Forelimb muscle (tissue), 1 donor: ENCODE results near the gene USP7. TPM values are rescaled to one million over a fixed set of nuclear protein-coding genes. Genes with fewer than 3 reads are reported as not detected.
"Not testable (repeated sequence)": the region's sequence is repeated elsewhere in the genome, so short reads cannot be mapped to it uniquely, and the experiment has no call there.

ENCODE experiments used
- DNase-seq: peaks from one replicate; pipeline ENCODE4 v3.0.0-alpha.2; 2013; ENCODE audit warnings: low read depth
- polyA plus RNA-seq: library from polyadenylated mRNA; unstranded; fragments of 120-200 nt; gene quantifications from one replicate; pipeline ENCODE4 v1.2.1, GENCODE V29; 2013; ENCODE audit not compliant: insufficient read length

The USP7 gene
- polyA plus RNA-seq, 1 donor = 61.9 TPM

DNA sequence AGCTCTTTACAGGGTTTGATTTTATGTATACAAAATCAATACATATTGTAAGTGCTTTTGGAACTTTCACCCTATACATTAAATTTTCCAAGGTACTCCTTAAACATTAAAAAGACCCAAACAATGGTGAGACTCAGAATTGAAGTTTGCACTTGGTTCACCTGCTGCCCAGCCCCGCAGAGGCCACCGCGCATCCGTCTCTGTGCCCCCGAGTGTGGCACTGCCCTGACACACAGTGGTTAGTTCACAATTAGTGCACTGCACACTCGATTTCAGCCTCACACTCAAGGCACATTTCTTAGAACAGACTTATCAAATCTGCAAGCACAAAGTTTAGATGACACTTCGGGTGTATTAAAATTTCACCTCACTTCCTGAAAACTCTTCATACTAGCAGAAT, 38.3 kb downstream of the USP7 start:
- DNase-seq = no peak

DNA sequence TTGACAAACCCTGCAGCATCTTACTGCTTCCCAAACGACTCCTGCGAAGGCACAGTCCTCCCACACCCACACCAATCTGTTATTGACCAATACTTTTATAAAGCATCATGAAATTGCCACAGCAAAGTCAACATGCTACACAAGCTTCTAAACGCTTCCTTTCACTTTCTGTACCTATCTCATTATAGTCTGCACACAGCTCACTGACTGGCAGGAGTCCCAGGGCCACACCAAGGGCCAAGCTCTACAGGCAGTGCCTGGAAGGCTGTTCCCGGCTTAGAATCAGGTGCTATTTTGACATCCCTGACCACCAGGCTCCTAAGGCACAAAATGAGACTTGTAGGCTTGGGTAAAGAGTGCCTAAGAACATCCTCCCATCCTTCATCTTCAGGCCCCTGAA, 39.5 kb downstream of the USP7 start:
- no peak for DNase-seq

DNA sequence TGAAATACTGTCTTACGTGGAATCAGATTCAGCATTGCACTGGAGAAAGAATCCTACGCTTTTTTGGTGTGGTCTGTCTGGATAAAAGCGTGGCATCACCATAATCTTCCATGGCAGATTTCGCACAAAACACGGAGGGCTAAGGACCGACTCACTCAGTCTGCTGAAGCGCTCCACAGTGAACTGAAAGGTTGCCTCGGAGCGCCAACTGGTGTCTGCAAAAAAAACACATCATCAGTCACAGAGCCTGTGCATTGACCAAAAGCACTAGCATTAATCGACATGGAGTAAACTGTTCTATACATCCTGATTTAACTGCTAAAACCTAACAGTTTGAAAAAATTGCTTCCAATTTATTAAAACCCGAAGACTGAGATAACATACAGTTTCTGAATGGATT, 40.5 kb downstream of the USP7 start:
- no peak for DNase-seq

DNA sequence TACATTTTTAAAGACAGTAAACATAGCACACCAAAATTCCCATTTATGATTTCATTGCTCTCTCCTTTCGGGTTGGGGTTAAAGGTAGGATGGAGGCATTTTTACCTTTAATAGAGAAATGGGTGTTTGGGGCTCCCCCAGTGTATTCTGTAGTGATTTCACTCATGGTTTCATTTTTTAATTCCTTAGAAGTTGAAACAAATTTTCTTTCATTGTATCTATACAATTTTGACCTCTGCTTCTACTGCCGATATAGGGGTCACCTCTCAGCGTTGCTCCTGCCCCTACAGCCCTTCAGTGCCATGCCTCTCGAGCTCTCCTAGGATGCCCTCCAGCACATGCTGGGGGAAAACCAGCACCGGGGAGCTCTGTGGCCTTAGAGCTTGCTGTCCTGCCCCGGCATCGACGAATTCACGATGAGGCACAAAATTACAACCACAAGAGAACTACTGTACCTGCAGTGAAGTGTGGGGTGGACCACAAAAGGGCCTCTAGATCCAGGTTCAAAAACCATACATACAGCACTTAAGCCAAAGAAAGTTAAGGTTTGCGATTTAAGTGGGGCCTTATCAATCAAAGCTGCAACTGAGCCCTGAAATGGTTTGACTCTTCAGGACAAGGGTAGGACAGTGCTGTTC, 42.2 kb downstream of the USP7 start:
- DNase-seq = no peak

DNA sequence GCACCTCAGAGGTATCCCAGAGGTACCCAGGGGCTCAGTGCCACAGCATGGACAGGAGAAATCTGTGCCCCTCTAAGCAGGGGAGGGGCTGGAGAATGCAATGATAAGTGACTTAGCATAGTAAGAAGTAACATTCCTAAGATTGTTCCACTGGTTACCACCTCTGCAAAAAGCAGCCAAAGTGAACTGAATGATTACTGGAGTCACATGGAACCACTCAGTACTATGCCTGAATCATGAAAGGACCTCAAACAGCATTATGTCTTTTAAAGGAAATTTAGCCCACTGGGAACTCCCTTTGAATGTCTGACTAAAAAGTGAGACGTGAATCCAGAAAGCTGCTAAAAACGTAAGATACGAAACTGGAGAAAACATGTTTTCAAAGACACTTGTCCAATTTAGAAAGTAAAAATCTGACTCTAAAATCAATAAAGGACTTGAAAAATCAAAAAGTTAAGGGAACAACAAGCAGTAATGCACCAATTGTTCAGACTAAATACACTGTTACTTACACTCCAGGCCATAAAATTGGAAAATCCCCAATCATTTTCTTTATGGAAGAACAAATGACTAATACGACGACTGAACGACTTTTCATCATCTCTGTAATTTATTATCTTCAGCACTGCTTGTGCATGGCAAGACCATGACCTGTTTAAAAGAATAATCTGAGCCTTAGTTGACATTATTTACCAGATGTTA, 42.9 kb downstream of the USP7 start:
- no peak for DNase-seq

DNA sequence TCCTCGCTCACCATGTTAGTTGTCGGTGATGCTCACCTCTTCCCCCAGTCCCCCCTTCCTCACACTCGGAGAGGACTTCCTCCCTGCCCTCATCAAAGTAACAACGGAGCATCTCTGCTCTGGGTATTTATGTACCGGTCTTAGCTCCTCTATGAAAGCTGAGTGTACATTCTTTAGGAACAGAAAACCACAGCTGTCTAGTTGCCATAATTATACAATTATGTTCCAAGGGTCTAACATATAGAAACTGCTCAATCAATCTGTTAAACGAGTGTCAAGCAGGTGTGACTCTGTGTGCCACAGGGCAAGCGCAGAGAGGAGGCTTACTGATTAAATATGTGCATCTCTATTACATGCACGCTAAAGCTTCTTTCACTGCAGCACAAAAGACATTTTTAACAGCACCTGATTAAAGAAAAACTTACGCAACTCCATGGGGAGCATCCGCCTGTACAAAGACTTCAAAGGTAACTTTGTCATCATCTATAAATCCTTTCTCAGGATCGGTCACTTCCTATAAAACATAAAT, 43.7 kb downstream of the USP7 start:
- no peak for DNase-seq

DNA sequence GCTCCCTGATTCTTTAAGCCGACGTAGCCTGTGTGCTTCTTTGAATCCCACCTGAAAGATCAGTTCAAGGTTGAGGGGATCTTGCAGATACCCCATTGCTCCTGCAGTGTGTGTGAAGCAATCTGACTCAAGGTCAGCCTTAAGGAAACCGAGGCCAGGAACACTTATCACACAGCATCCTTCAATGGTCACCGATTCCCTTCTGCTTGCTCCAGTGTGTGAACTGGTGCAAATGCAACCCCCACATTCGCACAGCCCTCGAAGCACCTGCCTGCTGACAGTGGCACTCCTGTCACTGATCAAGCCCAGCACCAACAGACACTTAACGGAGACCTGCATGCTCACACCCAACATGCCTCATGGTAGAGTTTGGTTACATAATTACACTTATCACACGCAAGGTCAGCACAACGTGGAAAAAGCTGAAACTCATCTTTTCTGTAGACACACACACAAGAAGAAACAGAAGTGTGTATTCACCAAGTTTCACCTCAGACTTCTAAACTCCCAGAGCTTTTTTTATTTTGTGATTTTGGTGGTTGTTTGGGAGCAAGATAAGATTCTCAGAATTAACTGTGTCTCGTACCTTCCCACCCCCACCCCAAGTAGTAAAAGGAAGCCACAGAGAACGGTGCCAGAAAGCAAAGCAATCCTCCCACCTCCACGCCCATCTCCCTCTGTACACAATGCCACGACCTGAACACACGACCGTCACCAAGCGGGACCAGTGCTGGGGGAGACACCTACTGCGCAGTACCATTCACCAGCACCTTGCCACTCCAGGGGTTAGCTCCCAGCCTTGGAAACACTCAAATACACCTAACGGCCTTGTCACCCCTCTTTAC, 44.4 kb downstream of the USP7 start:
- no peak for DNase-seq

DNA sequence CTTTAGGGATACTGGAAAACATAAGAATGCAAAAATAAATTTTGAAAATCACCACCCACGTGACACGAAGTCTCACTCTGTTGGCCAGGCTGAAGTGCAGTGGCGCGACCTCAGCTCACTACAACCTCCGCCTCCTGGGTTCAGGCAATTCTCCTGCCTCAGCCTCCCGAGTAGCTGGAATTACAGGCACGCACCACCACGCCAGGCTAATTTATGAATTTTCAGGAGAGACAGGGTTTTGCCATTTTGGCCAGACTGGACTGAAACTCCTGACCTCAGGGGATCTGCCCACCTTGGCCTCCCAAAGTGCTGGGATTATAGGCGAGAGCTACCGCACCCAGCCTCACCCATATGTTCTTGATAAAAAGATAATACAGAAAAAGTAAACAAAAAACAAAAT, 46.4 kb downstream of the USP7 start:
- not testable (repeated sequence) for DNase-seq

DNA sequence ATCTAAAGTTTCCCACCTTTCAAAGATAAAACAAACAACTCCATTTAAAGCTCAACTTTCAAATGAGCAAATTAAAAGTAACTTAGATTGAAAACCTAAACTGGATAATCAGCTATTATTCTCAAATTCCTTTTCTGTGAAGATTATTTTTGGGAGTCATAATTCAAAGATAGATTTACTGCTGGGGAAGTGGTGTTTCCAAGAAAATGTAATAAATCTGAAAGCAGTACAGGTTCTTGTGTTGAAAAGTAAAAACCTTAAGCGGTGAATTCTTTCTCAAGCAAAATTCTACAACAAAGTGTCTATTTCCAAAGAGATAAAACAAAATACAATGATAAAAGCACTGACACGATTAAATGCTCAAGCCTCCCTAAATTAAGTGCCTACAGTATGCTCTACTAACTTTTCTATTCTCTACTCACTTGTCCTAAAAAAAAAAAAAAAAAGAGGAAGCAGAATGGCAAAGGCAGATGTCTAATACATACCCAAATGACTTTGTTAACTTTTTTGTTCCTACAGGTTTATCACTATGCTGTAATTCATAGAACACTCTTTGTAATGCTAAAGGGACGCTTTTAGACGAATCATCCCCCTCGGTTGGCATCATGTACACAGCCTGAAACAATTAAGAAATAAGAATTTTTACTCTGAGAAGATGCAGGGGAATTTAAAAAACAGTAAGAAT, 47.0 kb downstream of the USP7 start:
- no peak for DNase-seq

DNA sequence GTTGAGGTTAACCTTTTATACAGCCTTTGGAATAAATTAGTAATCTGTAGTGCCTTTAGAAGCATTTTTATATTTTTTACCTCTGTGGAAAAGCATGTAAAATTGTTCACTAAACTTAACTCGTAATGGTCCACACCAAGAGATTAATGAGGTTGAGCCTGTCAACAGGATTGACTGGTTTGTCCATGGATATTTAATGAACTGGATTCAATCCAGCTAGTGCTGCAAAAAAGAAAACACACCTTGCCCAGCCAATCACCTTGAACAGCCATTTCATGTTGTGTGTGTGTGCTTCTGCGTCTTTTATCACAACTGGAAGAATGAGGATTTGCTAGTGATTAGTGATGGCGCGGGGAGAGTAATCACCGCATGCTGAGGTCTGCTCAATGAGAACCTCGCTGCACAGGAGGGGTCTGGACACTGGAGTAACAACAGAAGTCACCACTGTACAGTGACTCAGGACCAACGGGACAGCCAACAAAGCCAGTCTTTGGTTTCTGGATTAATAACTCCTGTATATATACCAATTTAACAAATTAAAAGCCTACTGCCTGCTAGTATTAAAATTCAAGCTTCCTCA, 47.9 kb downstream of the USP7 start:
- no peak for DNase-seq

DNA sequence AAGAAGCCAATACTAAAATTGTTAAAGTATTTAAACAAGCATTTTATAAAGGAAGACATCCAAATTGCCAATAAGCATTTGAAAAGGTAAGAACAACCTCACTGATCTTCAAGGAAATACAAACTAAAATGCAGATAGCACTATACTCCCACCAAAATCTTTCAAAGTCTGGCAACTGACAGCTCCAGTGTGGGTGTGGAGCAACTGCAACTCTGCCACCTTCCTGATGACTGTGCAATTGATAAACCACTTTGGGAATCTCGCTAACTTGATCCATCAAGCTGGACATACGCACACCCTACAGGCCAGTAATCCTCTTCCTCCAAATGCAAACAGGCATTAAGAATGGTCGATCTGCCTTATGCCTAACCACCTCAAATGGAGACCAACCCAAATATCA, 49.6 kb downstream of the USP7 start:
- no peak for DNase-seq

DNA sequence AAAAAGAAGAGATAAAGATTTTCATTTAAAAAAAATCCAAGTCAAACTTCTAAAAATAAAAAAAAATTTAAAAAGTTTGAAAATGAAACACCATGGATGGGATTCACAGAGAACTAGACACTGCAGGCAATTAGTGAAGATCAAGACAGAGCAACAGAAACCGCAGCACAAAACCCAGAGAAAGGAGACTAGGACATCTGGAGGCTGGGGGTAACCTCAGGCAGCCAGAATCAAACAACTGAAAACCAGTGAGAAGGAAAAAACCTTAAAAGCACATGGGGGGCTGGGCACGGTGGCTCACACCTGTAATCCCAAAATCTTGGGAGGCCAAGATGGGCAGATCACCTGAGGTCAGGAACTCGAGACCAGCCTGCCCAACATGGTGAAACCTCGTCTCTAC, 50.9 kb downstream of the USP7 start:
- DNase-seq = no peak

DNA sequence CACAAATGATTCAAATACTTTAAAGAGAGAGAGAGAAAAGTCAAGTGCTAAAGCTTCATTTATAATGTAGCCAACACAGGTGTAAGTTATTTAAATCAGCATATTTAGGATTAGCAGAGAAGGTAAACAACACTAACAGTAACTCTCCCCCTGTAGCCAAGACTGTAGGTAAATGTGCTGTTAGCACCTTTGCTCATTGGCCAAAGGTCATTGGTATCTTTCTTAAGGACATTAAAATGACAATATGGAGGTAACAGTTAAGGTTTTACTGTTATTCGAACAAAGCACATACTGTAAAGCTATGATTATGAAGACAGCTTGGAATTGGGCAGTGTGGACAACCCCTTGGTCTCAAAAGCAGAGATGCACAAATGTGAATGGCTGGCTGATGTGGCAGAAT, 52.9 kb downstream of the USP7 start:
- DNase-seq = no peak

DNA sequence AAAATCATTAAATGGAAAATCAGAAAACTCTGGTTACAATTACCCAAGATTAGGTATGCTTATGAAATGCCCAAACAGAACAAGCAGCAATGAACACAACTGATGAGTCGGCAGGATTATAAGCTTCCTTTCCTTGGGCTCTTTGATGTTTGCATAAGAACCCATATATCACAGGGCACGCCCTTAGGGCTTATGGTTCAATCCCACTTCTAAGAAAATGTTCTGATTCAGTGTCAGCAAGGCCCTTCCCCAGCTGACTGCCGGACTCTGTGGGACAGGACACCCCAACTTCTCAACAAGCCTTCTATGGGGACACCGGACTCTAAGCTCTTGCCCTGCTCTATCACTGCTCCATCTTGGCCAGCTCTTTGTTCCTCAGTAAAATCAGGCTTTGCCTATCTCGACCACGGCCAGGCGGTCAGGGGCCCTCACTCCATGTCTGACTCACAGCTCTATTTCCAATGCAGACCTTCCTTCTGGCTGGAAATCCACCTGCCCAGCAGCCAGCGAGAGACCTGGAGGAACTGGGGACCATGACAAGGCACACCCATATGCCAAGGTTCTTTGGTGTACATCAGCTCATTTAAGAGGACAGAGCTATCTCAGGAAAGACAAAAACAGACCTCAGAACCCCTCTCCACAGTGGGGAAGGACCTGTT, 54.8 kb downstream of the USP7 start:
- DNase-seq = no peak

DNA sequence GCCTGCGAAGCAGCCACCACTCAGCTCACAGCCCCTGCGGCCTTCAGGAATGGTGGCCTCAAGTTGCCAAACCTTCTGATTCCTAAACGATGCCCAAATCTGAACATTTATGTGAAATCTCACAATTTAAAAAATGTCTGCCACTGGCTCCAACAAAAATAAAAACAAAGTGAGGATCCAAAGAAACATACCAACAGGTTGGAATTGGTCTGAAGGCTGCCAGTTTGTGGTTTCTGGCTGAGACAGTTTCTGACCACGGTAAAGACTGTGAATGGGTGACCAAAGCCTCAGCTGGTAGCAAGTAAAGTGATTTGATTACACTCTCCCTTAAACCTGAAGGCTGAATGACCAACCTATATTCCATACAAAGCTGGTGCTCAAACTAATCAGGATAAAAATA, 56.6 kb downstream of the USP7 start:
- DNase-seq = no peak

DNA sequence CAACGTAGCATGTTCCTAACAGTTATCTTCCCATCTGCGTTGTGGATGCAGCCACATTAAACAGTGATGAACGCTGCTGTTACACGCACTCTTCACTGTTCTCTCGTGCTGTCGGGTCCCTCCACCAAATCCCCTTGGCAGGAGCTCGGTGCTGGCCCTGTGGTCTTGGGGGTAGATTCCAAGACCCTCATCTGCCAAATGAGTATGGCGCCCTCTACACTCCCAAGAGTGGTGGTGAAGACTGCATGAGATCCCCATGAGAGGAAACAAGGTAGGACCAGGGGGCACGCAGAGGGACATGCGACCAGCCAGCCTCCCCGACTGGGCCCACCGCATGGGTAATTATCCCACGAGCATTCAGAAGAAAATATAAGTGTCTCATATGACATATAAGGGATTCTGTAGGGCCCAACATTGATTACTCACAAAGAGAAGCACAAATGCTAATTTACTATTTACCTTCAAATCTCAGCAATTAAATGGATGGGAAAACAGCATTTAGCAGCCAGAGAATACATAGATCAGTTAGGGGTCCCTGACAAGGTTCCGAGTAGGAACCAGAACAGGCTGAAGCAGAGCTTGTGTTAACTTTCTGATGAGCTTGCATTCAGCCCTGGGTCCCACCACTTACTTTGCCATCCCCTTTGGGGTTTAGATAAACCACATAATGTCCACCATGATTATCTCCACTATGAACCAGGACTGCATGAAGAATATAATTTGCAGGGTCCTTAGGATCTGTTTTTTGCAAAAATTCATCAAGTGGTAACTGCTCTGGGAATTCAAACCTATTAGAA, 57.7 kb downstream of the USP7 start:
- no peak for DNase-seq

DNA sequence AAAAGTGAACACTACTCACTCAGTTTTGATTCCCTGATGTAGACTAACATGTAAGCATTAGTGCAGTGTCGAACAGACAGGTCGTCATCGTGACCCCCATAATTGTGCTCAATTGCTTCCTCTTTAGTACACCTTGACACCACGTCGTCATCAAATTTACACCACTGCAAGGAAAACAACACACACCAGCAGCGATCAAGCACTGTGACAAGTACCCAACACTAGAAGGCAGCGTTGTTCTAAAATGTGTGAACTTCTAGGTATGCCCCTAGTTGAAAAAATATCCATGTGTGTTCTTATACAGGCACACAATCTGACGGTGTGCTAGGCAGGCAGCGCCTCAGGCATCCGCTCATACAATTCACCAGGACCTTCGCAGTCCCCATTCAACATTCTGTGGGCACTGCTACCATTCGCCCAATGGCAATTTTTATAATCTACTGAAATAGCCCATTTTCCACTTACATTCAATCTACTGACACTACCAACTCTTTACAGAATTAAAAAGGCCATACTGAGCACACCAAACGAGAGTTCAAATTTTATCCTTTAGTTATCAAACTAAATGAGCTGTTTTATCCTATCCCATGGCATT, 58.4 kb downstream of the USP7 start:
- DNase-seq = no peak

DNA sequence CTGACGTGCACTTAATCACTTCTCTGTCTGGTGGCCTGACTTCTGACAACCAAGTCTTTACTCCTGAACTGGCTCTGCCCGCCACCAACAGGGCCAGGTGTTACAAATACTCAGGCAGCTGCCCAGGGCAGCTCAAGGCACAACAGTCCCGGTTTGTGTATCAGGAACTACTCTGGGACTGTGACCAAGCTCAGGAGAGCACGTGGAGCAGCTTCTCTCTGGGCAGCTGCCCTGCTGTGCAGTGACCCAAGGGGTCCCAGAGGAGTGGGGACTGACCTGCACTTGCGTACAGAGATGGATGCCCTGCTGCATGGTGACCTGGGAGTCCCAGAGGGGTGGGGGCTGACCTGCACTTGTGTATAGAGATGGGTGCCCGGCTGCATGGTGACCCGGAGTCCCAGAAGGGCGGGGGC, 59.7 kb downstream of the USP7 start:
- DNase-seq = no peak

DNA sequence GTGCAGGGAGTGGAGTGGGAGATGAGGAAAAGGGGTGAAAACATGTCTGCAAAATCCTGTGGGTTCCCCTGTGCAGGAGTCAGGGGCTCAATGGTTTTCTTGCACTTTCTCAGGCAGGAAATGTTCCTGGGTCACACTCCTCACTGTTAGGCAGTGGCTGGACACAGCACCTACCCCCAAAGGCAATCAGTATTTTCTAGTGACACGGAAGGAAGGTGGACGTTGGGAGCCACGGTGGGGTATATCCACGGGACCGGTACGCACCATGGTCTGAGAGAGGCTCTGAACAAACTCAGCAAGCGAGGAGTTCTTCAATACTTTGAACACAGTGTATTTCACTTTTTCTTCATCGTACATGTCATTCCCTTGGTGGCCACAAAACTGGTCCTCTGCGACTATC, 60.7 kb downstream of the USP7 start:
- DNase-seq = no peak

DNA sequence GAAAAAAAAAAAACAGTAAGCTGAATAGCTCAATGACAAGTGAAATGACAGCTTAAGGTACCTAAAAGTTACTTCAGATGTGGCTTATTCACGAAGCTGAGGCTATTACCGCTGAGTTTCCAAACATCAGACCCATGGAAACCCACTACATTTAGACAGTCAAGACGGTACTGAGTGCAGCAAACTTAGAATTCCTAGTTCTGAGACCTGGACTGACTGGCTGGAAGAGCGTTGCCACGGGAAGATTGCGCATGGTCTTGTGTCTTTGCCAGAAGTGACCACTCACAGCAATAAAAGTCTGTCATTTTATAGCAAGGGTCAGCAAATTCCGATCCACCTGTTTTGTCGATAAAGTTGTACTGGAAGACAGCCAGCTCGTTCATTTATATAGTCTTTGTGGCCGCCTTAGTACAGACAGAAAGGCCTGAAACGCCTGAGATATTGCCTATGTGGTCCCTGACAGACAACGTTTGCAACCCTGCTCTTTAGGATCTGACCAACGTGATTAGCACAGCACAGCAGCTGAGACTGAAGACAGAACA, 62.3 kb downstream of the USP7 start:
- DNase-seq = no peak
